GM12801 (cell line): ENCODE measurements around the gene BABAM2.

Source experiments
- CTCF ChIP-seq: IDR thresholded peaks from one replicate; pipeline ENCODE4 v1.5.1; 2011; ENCODE audit warnings: control low read depth; ENCODE audit not compliant: insufficient read length; ENCODE audit errors: extremely low read depth

BABAM2 gene

GRCh38 chr2:28322981-28323396 lies 432.5 kb downstream of the BABAM2 start:
- TF ChIP-seq CTCF, result no peak

- TF ChIP-seq CTCF, result no peak
Observed at GRCh38 chr2:28325173-28325566, 434.6 kb downstream of the BABAM2 start.

GRCh38 chr2:28325567-28326468 lies 435.3 kb downstream of the BABAM2 start:
- TF ChIP-seq CTCF, result no peak

GRCh38 chr2:28326469-28326805 lies 435.9 kb downstream of the BABAM2 start:
- no peak for TF ChIP-seq CTCF

GRCh38 chr2:28326881-28327505 lies 436.5 kb downstream of the BABAM2 start:
- no peak for TF ChIP-seq CTCF

GRCh38 chr2:28327581-28327955 lies 437.0 kb downstream of the BABAM2 start:
- TF ChIP-seq CTCF, result no peak

GRCh38 chr2:28327956-28328922 lies 437.7 kb downstream of the BABAM2 start:
- no peak for TF ChIP-seq CTCF
